ENCODE data around the gene EEF1G. TPM values are rescaled to one million over a fixed set of nuclear protein-coding genes. Genes with fewer than 3 reads are reported as not detected.
A peak's percentile ranks its signal among the peaks of the same experiment; 100 is the strongest.

Gene EEF1G
- total RNA-seq, 2 experiments from 2014 or later: 1,986 to 2,351 TPM

DNA sequence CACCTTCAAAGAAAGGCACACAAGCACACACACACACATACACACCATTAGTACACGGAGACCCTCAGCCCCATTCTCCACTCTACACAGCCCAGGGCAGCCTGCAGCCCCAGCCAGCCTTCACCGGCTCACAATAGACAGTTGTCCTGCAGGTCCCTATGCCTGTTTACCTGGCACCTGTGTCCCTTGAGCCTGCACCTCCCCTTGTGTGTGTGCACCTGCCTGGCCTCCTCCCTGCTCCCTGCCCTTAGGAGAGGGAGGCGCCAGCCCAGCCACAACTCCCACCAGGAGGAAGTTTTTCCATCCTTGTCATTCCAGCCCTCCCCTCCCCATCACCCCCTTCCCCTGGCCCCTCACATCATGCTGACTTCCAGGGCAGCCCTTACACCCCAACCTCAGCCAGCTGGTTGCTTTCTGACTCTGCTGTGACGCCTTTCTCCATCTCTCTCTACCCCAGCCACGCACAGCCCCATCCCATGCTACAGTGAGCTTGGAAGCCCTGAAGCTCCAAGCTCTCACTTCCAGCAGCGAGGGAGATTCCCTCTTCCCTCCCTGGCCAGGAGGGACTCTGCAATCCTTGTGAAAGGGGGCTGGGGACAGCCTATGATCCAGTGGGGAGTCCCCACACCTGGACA, 31.5 kb downstream of the EEF1G start:
- H3K4me3 Mint-ChIP-seq: peak overlapping the region; percentile 83
- no peaks in the 10 kb centered on the region for H3K9me3 Mint-ChIP-seq (ENCODE audit: low read depth)

DNA sequence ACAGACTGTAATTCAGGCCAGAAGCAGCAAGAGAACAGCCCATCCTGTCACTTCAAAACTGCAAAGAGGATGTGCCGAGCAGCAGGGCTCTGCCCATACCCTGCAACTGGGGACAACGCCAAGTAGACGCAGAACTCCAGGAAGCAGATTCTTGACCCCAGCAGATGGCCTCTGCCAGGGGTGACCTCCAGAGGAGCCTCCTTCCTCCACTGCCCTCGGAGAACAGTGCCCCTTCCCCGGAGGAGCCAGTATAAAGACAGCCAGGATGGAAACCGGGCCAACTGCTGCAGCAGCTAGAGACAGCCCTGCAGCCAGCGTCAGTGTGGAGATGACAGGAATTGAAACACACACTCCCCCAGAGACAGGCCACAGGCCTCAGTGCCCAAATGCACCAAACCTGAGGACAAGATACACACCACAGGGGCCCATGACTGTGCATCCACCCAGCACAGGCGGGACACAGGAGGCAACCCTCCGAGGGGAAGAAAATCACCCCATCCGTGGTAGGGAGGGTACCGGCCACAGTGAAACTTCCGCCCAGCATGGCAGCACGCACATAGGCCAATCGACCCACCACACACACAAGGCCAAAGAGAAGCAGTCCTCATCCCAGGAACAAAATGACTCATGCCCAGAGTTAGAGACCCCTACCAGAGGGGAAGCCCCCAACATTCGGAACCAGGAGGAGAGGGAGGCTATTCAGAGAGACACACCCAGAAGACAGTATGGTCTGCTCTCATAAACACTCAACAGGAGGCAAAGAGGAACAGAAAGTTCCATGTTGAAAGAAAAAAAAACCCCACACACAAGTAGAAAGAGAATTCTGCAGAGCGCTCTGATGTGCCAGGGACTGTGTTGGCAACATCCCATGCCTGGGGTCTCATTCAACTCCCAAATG, 32.6 kb downstream of the EEF1G start:
- ATAC-seq (peak; percentile 27), DNase-seq (peak; percentile 60)
- CTCF ChIA-PET: interaction anchor here (0.6 to 4.6 kb wide), 8 partner anchors 11 to 128 kb away, joined by 3 to 60 read pairs (median 6); no protein-coding TSS in a partner anchor
- peaks cover 4% of the 10 kb centered on the region for H3K36me3 Mint-ChIP-seq (ENCODE audit: low read depth)
- no peaks in the 10 kb centered on the region for H3K9me3 Mint-ChIP-seq (ENCODE audit: low read depth)
- peak overlapping the region; percentile 44 for H3K27ac Mint-ChIP-seq
- POLR2A ChIA-PET: no interaction called here
- H3K4me3 Mint-ChIP-seq: peak overlapping the region; percentile 13
- intact Hi-C loops (cut with DNase I, micrococcal nuclease): loop anchor here (5.0 kb wide), 4 partner anchors 44 to 159 kb away; no protein-coding TSS in a partner anchor
- no peaks in the 10 kb centered on the region for H3K27me3 Mint-ChIP-seq
- H3K4me1 Mint-ChIP-seq: peaks cover 70% of the 10 kb centered on the region

More for the DNA sequence above, 31.5 kb downstream of the EEF1G start:
- Mint-ChIP-seq H3K27ac (no peak overlapping the region), H3K27me3 (no peaks in the 10 kb centered on the region), H3K4me1 (peaks cover 73% of the 10 kb centered on the region), H3K36me3 (ENCODE audit: low read depth) (peaks cover 1% of the 10 kb centered on the region)
- ChIA-PET CTCF (interaction anchor here (0.6 to 4.6 kb wide), 21 partner anchors 9 to 745 kb away, joined by 3 to 60 read pairs (median 6); partner anchors contain the start of genes EEF1G and TUT1), POLR2A (interaction anchor here (1.0 to 2.2 kb wide), 3 partner anchors 10 to 118 kb away, joined by 3 to 26 read pairs (median 6); no protein-coding TSS in a partner anchor)
- ATAC-seq (no peak), DNase-seq (no peak)
- intact Hi-C loops (cut with DNase I, micrococcal nuclease): loop anchor here (1.0 to 5.0 kb wide), 7 partner anchors 18 to 160 kb away; no protein-coding TSS in a partner anchor

DNA sequence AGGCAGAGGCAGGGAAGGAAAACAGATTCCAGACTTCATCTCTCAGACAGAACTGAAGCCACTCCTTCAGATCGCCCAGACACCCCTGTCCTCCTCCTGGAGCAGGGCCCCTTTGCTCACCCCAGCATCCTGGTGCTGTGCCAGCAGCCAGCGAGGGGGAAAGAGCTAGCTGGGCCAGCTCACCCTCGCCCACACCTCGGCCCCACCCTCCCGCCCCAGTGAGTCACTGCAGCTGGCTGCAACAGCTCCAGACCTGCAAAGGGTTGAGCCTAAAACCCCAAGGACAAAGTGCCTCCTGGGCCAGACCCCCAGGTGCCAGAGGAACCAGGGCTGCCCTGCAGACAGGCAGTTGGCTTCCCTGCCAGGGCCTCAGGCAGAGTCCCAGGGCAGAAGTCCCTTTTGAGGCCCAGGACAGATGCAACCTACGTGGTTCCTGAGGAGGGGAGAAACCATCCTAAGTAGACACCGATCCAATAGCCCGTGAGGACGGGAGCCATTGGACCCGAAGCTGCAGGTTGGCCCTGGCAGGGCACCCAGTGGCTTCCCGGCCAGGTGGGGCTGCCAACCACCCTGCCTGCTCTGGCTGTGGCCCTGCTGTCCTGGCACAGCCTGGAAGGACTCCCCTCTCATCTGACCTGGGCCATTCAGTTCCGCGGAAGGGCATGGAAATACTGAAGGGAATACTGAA, 34.3 kb downstream of the EEF1G start:
- intact Hi-C loops (cut with DNase I, micrococcal nuclease): no loop called here
- no peaks in the 10 kb centered on the region for H3K9me3 Mint-ChIP-seq (ENCODE audit: low read depth)
- H3K4me3 Mint-ChIP-seq: no peak overlapping the region
- no peak overlapping the region for H3K27ac Mint-ChIP-seq
- CTCF ChIA-PET: interaction anchor here (0.6 to 2.0 kb wide), 6 partner anchors 16 to 676 kb away, joined by 3 to 20 read pairs (median 5); no protein-coding TSS in a partner anchor
- H3K36me3 Mint-ChIP-seq (ENCODE audit: low read depth): peaks cover 7% of the 10 kb centered on the region
- POLR2A ChIA-PET: interaction anchor here (0.5 to 0.6 kb wide), 2 partner anchors 25 to 293 kb away, joined by 4 to 5 read pairs; partner anchors contain the start of gene STX5
- peak; percentile 81 for DNase-seq
- peak; percentile 37 for ATAC-seq
- no peaks in the 10 kb centered on the region for H3K27me3 Mint-ChIP-seq
- H3K4me1 Mint-ChIP-seq: peaks cover 58% of the 10 kb centered on the region

DNA sequence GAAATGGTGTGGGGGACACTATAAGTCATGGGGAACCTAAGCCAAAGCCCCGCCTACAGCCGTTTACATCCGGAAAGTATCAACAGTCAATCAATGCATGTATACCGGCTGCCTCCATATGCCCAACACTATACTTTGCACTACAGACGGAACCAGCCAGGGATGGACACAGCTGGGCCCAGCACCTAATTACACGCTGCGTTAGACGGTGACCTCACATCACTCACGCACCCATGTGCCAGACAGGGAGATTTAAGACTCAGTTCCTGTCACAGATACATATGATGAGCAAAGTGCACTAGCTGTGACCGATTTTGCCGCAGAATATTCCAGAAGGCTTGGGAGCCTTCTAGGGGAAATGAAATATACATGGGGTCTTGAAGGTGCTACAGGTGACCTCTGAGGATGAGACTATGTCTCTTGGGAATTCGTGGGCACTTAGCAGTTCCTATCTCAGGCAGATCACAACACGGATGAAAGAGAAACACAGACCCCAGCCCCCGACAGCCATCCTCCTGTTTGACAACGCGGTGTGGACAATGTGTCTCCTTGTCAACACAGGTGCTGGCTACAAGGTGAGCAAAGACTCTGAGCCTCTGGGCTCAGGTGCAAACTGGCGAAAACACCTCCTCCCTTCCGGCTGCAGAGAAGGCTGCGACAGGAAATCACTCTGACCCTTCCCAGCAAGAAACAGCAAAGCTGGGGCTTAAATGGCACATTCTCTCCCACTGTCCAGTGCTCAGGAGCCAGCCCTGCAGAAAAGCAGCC, 35.0 kb downstream of the EEF1G start:
- Mint-ChIP-seq H3K27ac (peak overlapping the region; percentile 28), H3K36me3 (ENCODE audit: low read depth) (peaks cover 10% of the 10 kb centered on the region), H3K4me1 (peaks cover 51% of the 10 kb centered on the region), H3K9me3 (ENCODE audit: low read depth) (no peaks in the 10 kb centered on the region), H3K4me3 (no peak overlapping the region), H3K27me3 (no peaks in the 10 kb centered on the region)
- ChIA-PET CTCF (interaction anchor here (0.6 to 2.0 kb wide), 6 partner anchors 22 to 677 kb away, joined by 3 to 20 read pairs (median 4); no protein-coding TSS in a partner anchor), POLR2A (no interaction called here)
- ATAC-seq (no peak), DNase-seq (no peak)
- intact Hi-C loops (cut with DNase I, micrococcal nuclease): no loop called here

DNA sequence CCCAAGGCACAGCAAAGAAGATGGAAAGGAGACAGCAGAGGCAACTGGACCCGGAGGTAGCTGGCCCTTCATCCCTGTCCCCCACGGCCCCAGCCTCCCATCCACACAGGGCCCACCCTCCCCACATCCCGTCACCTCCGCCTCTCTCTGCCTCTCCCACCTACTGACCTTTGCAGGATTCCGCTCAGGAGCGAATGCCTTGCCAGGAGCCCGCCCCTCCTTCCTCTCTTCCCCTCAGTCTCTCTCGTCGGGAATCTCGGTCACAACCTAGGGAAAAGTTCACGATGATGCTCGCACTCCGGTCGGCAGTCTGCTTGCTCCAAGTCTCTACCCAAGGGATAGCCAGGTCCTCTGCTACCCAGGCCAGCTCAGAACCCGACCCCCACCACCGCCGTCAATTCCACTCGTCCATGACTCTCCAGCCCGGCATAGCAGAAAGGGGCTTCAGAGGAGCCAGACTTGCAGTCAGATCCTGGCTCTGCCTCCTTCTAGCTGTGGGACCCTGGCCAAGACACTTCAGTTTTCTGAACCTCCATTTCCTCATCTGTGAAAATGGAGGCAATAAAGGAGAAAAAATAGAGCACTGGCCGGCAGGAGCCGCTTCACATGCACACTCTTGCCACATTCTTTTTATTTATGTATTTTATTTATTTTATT, 37.3 kb downstream of the EEF1G start:
- Mint-ChIP-seq H3K27ac (no peak overlapping the region), H3K36me3 (ENCODE audit: low read depth) (peaks cover 17% of the 10 kb centered on the region), H3K4me3 (no peak overlapping the region), H3K4me1 (peaks cover 30% of the 10 kb centered on the region), H3K9me3 (ENCODE audit: low read depth) (no peaks in the 10 kb centered on the region), H3K27me3 (no peaks in the 10 kb centered on the region)
- ATAC-seq (no peak), DNase-seq (no peak)
- POLR2A ChIA-PET: no interaction called here
- intact Hi-C loops (cut with DNase I, micrococcal nuclease): no loop called here
- CTCF ChIA-PET: interaction anchor here (0.8 kb wide), 1 partner anchor 326 kb away, joined by 3 read pairs; no protein-coding TSS in a partner anchor

DNA sequence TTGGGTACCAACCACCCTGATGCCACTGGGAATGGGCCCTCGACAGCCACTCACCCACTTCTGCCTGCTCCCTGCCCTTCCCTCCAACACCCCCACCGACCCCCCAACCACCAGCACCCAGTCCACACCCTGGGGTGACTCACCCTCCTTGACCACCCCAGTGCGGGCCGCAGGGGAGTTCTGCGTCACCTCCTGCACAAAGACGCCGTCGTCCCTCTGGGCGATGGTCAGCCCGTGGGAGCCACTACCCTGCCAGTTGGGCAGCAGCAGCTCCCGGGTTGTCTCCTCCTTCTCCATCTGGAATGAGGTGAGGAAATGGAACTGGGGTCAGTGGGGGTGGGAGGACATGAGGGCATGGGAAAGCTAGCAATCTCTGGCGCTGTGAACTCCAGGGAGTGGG, 37.9 kb downstream of the EEF1G start:
- intact Hi-C loops (cut with DNase I, micrococcal nuclease): no loop called here
- H3K36me3 Mint-ChIP-seq (ENCODE audit: low read depth): peaks cover 17% of the 10 kb centered on the region
- ATAC-seq (no peak), DNase-seq (no peak)
- no peaks in the 10 kb centered on the region for H3K27me3 Mint-ChIP-seq
- POLR2A ChIA-PET: interaction anchor here (0.6 kb wide), 2 partner anchors 8 to 1043 kb away, joined by 3 to 10 read pairs; no protein-coding TSS in a partner anchor
- no peak overlapping the region for H3K27ac Mint-ChIP-seq
- no peaks in the 10 kb centered on the region for H3K9me3 Mint-ChIP-seq (ENCODE audit: low read depth)
- peaks cover 23% of the 10 kb centered on the region for H3K4me1 Mint-ChIP-seq
- CTCF ChIA-PET: no interaction called here
- no peak overlapping the region for H3K4me3 Mint-ChIP-seq

DNA sequence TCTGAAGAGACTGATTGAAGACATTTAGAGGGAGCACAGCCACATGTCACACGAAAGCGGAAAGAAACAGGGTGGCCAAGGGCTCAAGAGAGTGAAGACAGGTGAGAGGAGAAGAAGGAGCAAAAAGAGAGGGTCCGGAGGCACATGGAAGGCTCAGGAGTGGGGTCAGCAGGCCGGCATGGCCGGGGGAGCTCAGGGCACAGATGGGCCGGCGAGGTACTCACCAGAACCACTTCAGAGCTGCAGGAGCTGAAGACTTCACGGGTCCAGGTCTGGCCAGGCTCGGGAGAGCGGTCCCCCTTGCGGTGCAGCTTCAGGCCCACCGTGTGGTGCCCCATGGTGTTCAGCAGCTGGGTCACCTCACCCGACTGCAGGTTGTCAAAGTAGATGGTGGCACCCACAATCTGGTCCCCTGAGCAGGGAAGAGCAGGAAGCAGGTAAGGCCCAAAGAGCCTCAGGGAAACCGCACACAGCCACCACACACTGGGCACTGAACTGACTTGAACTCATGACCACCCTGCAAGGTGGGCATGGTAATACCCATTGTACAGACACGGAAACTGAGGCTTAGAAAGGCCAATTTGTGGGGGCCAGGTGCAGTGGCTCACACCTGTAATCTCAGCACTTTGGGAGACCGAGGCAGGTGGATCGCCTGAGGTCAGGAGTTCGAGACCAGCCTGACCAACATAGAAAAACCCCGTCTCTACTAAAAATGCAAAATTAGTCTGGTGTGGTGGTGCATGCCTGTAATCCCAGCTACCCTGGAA, 38.7 kb downstream of the EEF1G start:
- intact Hi-C loops (cut with DNase I, micrococcal nuclease): no loop called here
- DNase-seq (no peak), ATAC-seq (no peak)
- ChIA-PET CTCF (interaction anchor here (0.9 kb wide), 1 partner anchor 35 kb away, joined by 3 read pairs; no protein-coding TSS in a partner anchor), POLR2A (interaction anchor here (0.6 kb wide), 1 partner anchor 1042 kb away, joined by 10 read pairs; no protein-coding TSS in a partner anchor)
- peaks cover 17% of the 10 kb centered on the region for H3K36me3 Mint-ChIP-seq (ENCODE audit: low read depth)
- no peaks in the 10 kb centered on the region for H3K9me3 Mint-ChIP-seq (ENCODE audit: low read depth)
- peaks cover 18% of the 10 kb centered on the region for H3K4me1 Mint-ChIP-seq
- H3K27ac Mint-ChIP-seq: no peak overlapping the region
- H3K4me3 Mint-ChIP-seq: no peak overlapping the region
- H3K27me3 Mint-ChIP-seq: no peaks in the 10 kb centered on the region

DNA sequence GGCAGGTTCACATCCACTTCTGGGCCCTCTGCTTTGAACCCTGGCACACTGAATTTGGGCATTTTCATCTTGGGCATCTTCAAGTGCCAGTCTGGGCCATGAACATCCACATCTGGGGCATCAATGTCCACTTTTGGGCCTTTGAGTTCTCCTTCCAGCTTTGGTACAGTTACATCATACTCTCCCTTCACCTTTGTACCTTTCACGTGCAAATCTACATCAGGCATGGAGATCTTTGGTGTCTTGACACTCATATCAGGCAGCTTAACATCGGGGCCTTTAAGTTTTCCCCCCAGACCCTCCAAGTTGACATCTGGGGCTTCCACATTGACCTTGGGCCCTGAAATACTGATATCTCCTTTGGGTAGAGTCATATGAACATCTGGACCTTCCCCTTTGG, 41.6 kb downstream of the EEF1G start:
- H3K4me1 Mint-ChIP-seq: no peaks in the 10 kb centered on the region
- no peak overlapping the region for H3K4me3 Mint-ChIP-seq
- peaks cover 17% of the 10 kb centered on the region for H3K36me3 Mint-ChIP-seq (ENCODE audit: low read depth)
- POLR2A ChIA-PET: no interaction called here
- no peak overlapping the region for H3K27ac Mint-ChIP-seq
- no peak for ATAC-seq
- no peaks in the 10 kb centered on the region for H3K27me3 Mint-ChIP-seq
- no peaks in the 10 kb centered on the region for H3K9me3 Mint-ChIP-seq (ENCODE audit: low read depth)
- CTCF ChIA-PET: interaction anchor here (0.6 kb wide), 1 partner anchor 78 kb away, joined by 3 read pairs; no protein-coding TSS in a partner anchor
- DNase-seq: no peak
- intact Hi-C loops (cut with DNase I, micrococcal nuclease): no loop called here

DNA sequence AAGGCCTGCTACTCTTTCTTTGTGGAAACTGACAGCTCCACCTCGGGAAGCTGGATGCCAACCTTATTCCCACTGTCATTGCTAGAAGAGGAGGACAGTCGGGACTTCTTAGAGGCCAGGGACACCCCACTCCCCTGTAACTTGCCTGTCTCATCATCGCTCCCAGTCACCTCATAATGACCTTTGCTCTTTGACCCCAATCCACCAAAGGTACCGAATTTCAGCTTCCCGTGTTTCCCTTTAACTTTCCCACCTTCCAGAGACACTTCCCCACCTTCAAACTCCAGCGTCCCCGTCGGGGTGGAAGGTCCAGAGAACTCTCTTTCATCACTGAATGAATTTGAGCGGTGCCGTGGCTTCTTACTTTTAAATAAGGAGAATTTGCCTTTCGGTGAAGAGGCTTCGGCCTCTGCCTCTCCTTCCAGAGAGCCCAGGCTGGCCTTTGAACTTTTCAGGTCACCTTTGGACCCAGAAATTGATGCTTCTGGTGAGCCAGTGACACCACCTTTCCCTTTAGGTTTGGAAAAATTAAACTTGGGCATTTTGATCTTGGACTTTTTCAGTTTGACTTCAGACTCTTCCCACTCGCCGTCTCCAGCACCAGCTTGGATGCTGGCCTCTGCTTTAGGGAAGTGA, 56.8 kb downstream of the EEF1G start:
- H3K36me3 Mint-ChIP-seq (ENCODE audit: low read depth): peaks cover 2% of the 10 kb centered on the region
- ATAC-seq (no peak), DNase-seq (no peak)
- H3K4me1 Mint-ChIP-seq: no peaks in the 10 kb centered on the region
- H3K27me3 Mint-ChIP-seq: no peaks in the 10 kb centered on the region
- ChIA-PET CTCF (interaction anchor here (0.7 kb wide), 1 partner anchor 92 kb away, joined by 3 read pairs; no protein-coding TSS in a partner anchor), POLR2A (no interaction called here)
- H3K27ac Mint-ChIP-seq: no peak overlapping the region
- H3K9me3 Mint-ChIP-seq (ENCODE audit: low read depth): no peaks in the 10 kb centered on the region
- intact Hi-C loops (cut with DNase I, micrococcal nuclease): no loop called here
- no peak overlapping the region for H3K4me3 Mint-ChIP-seq

All from activated CD4-positive, alpha-beta T cell treated with anti-CD3 and anti-CD28 coated beads for 36 hours (primary cell).